ENCODE data around the gene NAT16.

NAT16 gene

DNA sequence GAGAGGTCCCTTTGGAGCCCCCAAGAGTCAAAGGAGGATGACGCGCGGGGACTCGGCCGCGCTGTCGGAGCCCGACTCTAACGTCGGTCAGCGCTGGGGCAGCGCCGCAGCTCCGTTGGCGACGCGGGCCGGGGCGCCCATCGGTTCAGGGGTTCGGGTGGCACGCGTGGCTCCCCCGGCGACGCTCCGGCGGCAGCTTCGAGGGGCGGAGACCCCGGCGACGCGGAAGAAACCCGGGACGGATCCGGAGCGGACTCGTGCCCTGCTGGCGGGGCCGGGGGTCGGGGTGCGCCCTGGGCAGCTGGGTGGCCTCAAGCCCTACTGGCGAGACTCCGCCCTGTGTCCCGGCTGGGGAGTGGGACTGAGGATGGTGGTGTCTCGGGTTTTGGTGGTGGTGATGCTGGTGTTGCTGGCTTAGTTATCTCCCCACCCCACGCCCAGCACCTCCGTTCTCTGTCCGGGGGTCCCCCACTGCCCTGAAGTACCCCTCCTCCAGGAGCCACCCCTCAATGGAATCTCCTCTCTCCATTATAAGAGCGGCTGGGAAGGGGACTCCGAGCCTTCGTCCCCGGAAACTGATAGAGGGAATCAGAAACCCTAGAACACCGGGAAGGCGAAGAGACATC, at the start of gene NAT16:
TSS of gene NAT16 (minus strand) at position 164 of the 626 bp plus-strand sequence. CDS start 5,486 bp downstream, outside the sequence.
- peak within 1 kb of the TSS; percentile 68 for H3K4me3 ChIP-seq (ENCODE audit: low read length)
- H3K9me3 ChIP-seq (ENCODE audit: insufficient read depth, low read depth, low read length) = no peaks in the 10 kb centered on the region
- H3K27me3 ChIP-seq (ENCODE audit: insufficient read depth, low read length) = peaks cover 62% of the 10 kb centered on the region
- no peaks in the 10 kb centered on the region for H3K36me3 ChIP-seq (ENCODE audit: insufficient read depth, low read depth, low read length)
- no peak within 1 kb of the TSS for H3K9ac ChIP-seq (ENCODE audit: low read depth, low read length)
- H3K4me1 ChIP-seq (ENCODE audit: insufficient read depth, low read length) = peaks cover 5% of the 10 kb centered on the region; the same call in 1 of the 2 replicates
- no peak within 1 kb of the TSS for H3K27ac ChIP-seq (ENCODE audit: low read length)

DNA sequence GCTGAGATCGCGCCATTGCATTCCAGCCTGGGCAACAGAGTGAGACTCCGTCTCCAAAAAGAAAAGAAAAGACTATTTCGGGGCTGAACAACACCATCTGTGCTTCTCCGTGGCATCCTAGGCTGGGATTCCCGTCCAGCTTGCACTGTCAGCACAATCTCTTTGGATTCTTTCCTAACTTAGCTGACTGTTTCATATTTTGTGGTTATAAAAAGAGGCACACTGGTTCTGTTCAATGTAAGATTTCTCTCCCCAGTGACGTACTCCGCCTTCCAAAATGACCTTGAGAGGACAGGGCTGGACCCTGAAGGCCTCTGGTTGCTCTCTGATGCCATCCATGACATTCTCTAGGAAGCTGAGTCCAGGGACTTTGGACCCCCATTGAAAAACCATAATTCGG, 46.6 kb upstream of the NAT16 start:
- Histone ChIP-seq H3K27ac (ENCODE audit: low read length) (no peak overlapping the region), H3K4me3 (ENCODE audit: low read length) (no peak overlapping the region), H3K4me1 (ENCODE audit: insufficient read depth, low read length) (no peaks in the 10 kb centered on the region; the same call in 1 of the 2 replicates), H3K36me3 (ENCODE audit: insufficient read depth, low read depth, low read length) (peaks cover 20% of the 10 kb centered on the region), H3K9me3 (ENCODE audit: insufficient read depth, low read depth, low read length) (no peaks in the 10 kb centered on the region), H3K27me3 (ENCODE audit: insufficient read depth, low read length) (no peaks in the 10 kb centered on the region), H3K9ac (ENCODE audit: low read depth, low read length) (no peak overlapping the region)

GRCh38 chr7:101225650-101226049, 45.6 kb upstream of the NAT16 start:
- H3K27ac ChIP-seq (ENCODE audit: low read length) = no peak overlapping the region
- H3K4me3 ChIP-seq (ENCODE audit: low read length) = no peak overlapping the region
- no peaks in the 10 kb centered on the region for H3K9me3 ChIP-seq (ENCODE audit: insufficient read depth, low read depth, low read length)
- H3K9ac ChIP-seq (ENCODE audit: low read depth, low read length) = no peak overlapping the region
- H3K27me3 ChIP-seq (ENCODE audit: insufficient read depth, low read length) = no peaks in the 10 kb centered on the region
- H3K36me3 ChIP-seq (ENCODE audit: insufficient read depth, low read depth, low read length) = peaks cover 20% of the 10 kb centered on the region
- H3K4me1 ChIP-seq (ENCODE audit: insufficient read depth, low read length) = no peaks in the 10 kb centered on the region

- H3K9me3 ChIP-seq (ENCODE audit: insufficient read depth, low read depth, low read length) = no peaks in the 10 kb centered on the region
- no peak overlapping the region for H3K27ac ChIP-seq (ENCODE audit: low read length)
- H3K36me3 ChIP-seq (ENCODE audit: insufficient read depth, low read depth, low read length) = peaks cover 20% of the 10 kb centered on the region
- H3K4me1 ChIP-seq (ENCODE audit: insufficient read depth, low read length) = no peaks in the 10 kb centered on the region
- no peak overlapping the region for H3K4me3 ChIP-seq (ENCODE audit: low read length)
- H3K9ac ChIP-seq (ENCODE audit: low read depth, low read length) = no peak overlapping the region
- H3K27me3 ChIP-seq (ENCODE audit: insufficient read depth, low read length) = no peaks in the 10 kb centered on the region
Observed at GRCh38 chr7:101223528-101223927, 43.4 kb upstream of the NAT16 start.

DNA sequence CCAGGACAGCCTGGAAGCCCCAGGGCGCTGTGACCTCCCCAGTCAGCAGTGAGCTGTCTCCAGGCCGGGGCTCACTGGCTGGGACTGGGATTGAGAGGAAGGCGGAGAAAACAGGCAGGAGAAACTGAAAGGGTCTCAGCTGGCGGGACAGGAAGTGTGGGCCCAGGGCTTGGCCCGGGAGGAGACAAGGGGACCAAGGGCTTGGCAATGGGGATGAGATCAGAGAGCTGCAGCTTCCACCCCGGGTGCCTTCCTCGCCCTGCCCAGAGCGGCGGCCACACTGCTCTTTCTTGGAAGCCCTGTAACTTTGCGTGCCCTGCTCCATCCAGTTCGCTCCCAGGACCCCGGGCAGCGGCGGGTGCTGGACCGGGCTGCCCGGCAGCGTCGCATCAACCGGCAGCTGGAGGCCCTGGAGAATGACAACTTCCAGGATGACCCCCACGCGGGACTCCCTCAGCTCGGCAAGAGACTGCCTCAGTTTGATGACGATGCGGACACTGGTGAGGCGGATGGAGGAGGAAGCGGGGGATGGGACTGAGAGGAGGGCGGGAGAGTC, 42.3 kb upstream of the NAT16 start:
- H3K36me3 ChIP-seq (ENCODE audit: insufficient read depth, low read depth, low read length) = peaks cover 20% of the 10 kb centered on the region

GRCh38 chr7:101220295-101220694, 40.2 kb upstream of the NAT16 start:
- H3K4me3 ChIP-seq (ENCODE audit: low read length) = no peak overlapping the region
- H3K36me3 ChIP-seq (ENCODE audit: insufficient read depth, low read depth, low read length) = peaks cover 16% of the 10 kb centered on the region
- H3K9ac ChIP-seq (ENCODE audit: low read depth, low read length) = no peak overlapping the region
- no peaks in the 10 kb centered on the region; the same call in 1 of the 2 replicates for H3K4me1 ChIP-seq (ENCODE audit: insufficient read depth, low read length)
- H3K9me3 ChIP-seq (ENCODE audit: insufficient read depth, low read depth, low read length) = no peaks in the 10 kb centered on the region
- H3K27me3 ChIP-seq (ENCODE audit: insufficient read depth, low read length) = peaks cover 5% of the 10 kb centered on the region; the same call in 1 of the 2 replicates
- H3K27ac ChIP-seq (ENCODE audit: low read length) = no peak overlapping the region

More for the DNA sequence above, 42.3 kb upstream of the NAT16 start:
- H3K4me1 ChIP-seq (ENCODE audit: insufficient read depth, low read length) = no peaks in the 10 kb centered on the region
- H3K9me3 ChIP-seq (ENCODE audit: insufficient read depth, low read depth, low read length) = no peaks in the 10 kb centered on the region
- no peak overlapping the region for H3K27ac ChIP-seq (ENCODE audit: low read length)
- H3K4me3 ChIP-seq (ENCODE audit: low read length) = no peak overlapping the region
- H3K27me3 ChIP-seq (ENCODE audit: insufficient read depth, low read length) = no peaks in the 10 kb centered on the region
- no peak overlapping the region for H3K9ac ChIP-seq (ENCODE audit: low read depth, low read length)

GRCh38 chr7:101218236-101219125, 38.4 kb upstream of the NAT16 start:
- Histone ChIP-seq H3K4me1 (ENCODE audit: insufficient read depth, low read length) (no peaks in the 10 kb centered on the region; the same call in 1 of the 2 replicates), H3K36me3 (ENCODE audit: insufficient read depth, low read depth, low read length) (peaks cover 3% of the 10 kb centered on the region; the same call in 1 of the 2 replicates), H3K4me3 (ENCODE audit: low read length) (peak overlapping the region; percentile 90), H3K27ac (ENCODE audit: low read length) (no peak overlapping the region), H3K9me3 (ENCODE audit: insufficient read depth, low read depth, low read length) (no peaks in the 10 kb centered on the region), H3K27me3 (ENCODE audit: insufficient read depth, low read length) (peaks cover 5% of the 10 kb centered on the region; the same call in 1 of the 2 replicates), H3K9ac (ENCODE audit: low read depth, low read length) (peak overlapping the region; percentile 79)

GRCh38 chr7:101217388-101218235, 37.5 kb upstream of the NAT16 start, which contains the start of the genes PLOD3 and ZNHIT1:
Gene PLOD3, minus strand, starts transcription at chr7:101217581. Its CDS starts 307 bp downstream, at chr7:101217274.
Gene ZNHIT1, plus strand, starts transcription at chr7:101218165. Its CDS starts 31 bp downstream, at chr7:101218196.
- H3K4me1 ChIP-seq (ENCODE audit: insufficient read depth, low read length) = no peaks in the 10 kb centered on the region; the same call in 1 of the 2 replicates
- H3K27me3 ChIP-seq (ENCODE audit: insufficient read depth, low read length) = peaks cover 5% of the 10 kb centered on the region; the same call in 1 of the 2 replicates
- peak within 1 kb of the TSS; percentile 90 for H3K4me3 ChIP-seq (ENCODE audit: low read length)
- no peaks in the 10 kb centered on the region for H3K9me3 ChIP-seq (ENCODE audit: insufficient read depth, low read depth, low read length)
- H3K27ac ChIP-seq (ENCODE audit: low read length) = peak within 1 kb of the TSS; percentile 63
- peak within 1 kb of the TSS; percentile 79 for H3K9ac ChIP-seq (ENCODE audit: low read depth, low read length)
- H3K36me3 ChIP-seq (ENCODE audit: insufficient read depth, low read depth, low read length) = no peaks in the 10 kb centered on the region

- Histone ChIP-seq H3K9me3 (ENCODE audit: insufficient read depth, low read depth, low read length) (no peaks in the 10 kb centered on the region), H3K27ac (ENCODE audit: low read length) (no peak overlapping the region), H3K36me3 (ENCODE audit: insufficient read depth, low read depth, low read length) (no peaks in the 10 kb centered on the region), H3K4me3 (ENCODE audit: low read length) (peak overlapping the region; percentile 90), H3K9ac (ENCODE audit: low read depth, low read length) (peak overlapping the region; percentile 70; the same call in 1 of the 2 replicates), H3K4me1 (ENCODE audit: insufficient read depth, low read length) (no peaks in the 10 kb centered on the region; the same call in 1 of the 2 replicates), H3K27me3 (ENCODE audit: insufficient read depth, low read length) (peaks cover 5% of the 10 kb centered on the region; the same call in 1 of the 2 replicates)
Observed at GRCh38 chr7:101216860-101217387, 36.8 kb upstream of the NAT16 start.

DNA sequence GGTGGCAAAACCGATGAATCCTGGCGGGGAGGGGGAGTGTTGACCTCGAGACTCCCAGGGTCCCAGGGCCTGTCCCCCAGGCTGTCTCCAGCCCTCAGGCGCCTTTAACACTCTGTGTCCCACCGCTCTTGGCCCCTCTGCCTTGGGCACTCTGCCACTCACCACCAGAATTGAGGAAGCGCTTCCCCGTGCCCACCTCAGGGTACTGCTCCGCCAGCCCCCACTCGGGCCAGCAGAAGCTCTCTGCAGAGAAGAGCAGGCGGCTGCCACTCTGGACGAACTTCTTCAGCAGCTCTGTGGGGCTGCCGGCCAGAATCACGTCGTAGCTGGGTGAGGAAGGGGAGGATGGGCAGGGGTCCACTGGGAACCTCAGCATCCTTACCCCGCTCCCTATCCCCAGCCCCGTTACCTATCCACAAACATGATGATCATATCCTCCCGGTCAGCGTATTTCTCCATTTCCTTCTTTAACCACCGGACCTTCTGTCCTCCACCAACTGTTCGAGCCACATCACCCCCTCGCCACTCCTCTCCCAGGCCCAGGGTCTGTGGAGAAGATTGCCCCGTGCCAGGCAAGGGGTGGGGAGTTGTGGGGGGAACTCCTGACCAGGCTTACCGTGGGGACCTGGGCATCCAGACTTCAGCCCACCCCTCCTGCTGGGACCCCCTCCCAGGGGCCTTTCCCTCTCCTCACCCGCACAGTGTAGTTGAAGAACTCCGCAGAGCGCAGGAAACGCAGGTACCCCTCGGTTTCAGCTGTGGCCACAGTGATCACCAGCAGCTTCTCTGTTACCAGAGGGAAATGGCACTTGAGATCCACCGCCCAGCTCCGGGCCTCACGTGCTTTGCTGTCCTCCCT, 36.1 kb upstream of the NAT16 start:
- Histone ChIP-seq H3K9me3 (ENCODE audit: insufficient read depth, low read depth, low read length) (no peaks in the 10 kb centered on the region), H3K27me3 (ENCODE audit: insufficient read depth, low read length) (peaks cover 5% of the 10 kb centered on the region; the same call in 1 of the 2 replicates), H3K9ac (ENCODE audit: low read depth, low read length) (peak overlapping the region; percentile 70; the same call in 1 of the 2 replicates), H3K36me3 (ENCODE audit: insufficient read depth, low read depth, low read length) (no peaks in the 10 kb centered on the region; the same call in 1 of the 2 replicates), H3K4me3 (ENCODE audit: low read length) (peak overlapping the region; percentile 90), H3K27ac (ENCODE audit: low read length) (no peak overlapping the region), H3K4me1 (ENCODE audit: insufficient read depth, low read length) (no peaks in the 10 kb centered on the region; the same call in 1 of the 2 replicates)

Data from iPS-20b (cell line).